Embryonic facial prominence (tissue), 1 donor: ENCODE measurements around the gene TDRD12.
"Not testable (repeated sequence)": the region's sequence is repeated elsewhere in the genome, so short reads cannot be mapped to it uniquely, and the experiment has no call there.

Source experiments
- DNase-seq: peaks from one replicate; pipeline ENCODE4 v3.0.0-alpha.2; 2016; ENCODE audit errors: extremely low spot score

TDRD12 gene

GRCh38 chr19:32829345-32829896 is 109.9 kb downstream of the TDRD12 start:
- DNase-seq: no peak

DNA sequence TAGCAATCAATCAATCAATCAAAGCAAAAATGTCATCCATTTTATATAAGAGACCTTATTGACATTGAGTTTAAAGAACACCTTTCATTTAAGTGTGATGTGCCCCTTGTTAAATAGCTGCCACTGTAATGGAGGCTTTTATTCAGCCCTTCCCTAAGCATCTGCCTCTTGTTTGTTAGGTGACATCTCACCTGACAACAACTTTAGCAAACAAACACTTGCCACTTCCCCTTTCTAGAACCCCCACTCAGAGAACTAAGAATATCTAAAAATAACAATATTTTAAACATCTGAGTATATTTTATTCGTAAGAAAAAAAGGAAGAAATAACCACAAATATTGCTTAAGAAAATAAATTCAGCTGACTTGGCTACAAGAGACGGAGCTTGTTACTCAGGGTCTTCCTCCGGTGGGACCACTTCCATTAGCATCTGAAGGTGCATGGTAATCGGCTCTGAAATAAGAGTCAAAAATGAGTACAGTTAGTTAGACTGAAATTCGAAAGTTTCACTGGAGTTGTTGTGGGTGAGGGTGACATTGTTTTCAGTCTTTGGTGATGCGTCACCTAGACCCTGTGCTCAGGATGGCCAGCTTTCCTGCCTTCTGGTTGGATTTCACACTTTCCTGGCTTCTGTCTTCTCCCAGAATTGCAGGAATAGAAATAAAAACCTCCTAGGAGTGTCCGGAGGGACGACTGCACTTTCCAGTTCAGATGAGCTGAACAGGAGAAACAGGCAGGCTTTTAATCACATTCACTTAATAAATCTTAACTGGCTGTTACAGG is 110.9 kb downstream of the TDRD12 start:
- DNase-seq: no peak

- DNase-seq: no peak
Observed at GRCh38 chr19:32831611-32832010, 112.0 kb downstream of the TDRD12 start.

- not testable (repeated sequence) for DNase-seq
Observed at GRCh38 chr19:32832094-32832493, 112.5 kb downstream of the TDRD12 start.

- not testable (repeated sequence) for DNase-seq
Observed at GRCh38 chr19:32832825-32833224, 113.3 kb downstream of the TDRD12 start.

DNA sequence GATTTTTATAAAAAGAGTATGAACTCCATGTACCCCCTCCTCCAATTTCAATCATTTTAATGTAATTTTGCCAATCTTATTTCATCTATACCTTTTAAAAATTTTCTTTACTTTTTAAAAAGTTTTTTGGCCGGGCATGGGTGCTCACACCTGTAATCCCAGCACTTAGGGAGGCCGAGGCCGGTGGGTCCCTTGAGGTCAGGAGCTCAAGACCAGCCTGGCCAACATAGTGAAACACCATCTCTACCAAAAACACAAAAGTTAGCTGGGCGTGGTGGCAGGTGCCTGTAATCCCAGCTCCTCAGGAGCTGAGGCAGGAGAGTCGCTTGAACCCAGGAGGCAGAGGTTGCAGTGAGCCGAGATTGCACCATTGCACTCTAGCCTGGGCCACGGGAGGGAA is 113.8 kb downstream of the TDRD12 start:
- not testable (repeated sequence) for DNase-seq

DNA sequence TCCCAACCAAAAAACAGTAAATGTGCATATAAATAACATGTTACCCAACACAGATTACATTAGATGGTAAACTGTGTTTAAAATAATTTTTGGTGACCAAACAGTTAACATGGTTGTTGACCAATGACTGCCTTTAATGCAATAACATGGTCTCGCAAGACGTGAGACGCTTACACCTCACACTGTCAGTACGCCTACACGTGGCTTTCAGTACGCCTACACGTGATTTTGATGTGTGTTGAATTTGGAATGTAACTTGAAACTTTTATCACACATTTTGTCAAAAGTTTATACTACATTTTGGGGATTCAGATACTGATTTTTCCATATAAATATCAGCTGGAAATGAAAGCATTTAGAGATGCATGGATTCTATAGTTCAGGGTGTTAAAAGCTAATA is 118.0 kb downstream of the TDRD12 start:
- no peak for DNase-seq

DNA sequence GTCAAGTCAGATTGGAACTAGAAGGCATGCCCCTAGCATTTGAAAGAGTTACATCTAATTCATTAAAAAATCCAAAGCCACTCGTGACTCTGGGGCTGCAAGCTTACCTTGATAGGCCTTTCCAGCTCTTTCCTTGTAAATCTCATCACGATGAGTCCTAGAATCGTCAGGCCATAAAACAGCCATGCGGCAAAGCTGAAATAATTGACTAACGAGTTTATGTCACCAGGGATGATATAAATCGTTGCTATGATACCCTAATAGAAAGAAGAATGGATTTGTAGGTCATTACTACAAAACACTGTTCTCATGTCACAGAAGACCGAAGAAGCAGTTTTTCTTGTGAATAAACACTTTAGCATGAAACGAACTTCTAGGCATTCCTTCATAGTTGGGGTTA is 122.5 kb downstream of the TDRD12 start:
- DNase-seq: no peak

GRCh38 chr19:32843716-32844245 is 124.2 kb downstream of the TDRD12 start:
- DNase-seq: no peak

- not testable (repeated sequence) for DNase-seq
Observed at GRCh38 chr19:32848035-32848434, 128.5 kb downstream of the TDRD12 start.

DNA sequence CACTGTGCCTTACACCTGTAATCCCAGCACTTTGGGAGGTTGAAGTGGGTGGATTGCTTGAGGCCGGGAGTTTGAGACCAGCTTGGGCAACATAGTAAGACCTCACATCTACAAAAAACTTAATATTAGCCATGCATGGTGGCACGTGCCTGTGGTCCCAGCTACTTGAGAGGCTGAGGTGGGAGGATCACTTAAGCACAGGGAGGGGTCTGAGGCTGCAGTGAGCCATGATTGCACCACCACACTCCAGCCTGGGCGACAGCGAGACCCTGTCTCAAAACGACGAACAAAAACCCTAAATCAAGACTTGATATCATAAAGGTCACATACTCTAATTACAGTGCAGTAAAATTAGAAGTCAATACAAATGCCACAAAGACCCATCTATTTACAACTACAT is 132.6 kb downstream of the TDRD12 start:
- DNase-seq: no peak

GRCh38 chr19:32856818-32857217 is 137.3 kb downstream of the TDRD12 start:
- not testable (repeated sequence) for DNase-seq

DNA sequence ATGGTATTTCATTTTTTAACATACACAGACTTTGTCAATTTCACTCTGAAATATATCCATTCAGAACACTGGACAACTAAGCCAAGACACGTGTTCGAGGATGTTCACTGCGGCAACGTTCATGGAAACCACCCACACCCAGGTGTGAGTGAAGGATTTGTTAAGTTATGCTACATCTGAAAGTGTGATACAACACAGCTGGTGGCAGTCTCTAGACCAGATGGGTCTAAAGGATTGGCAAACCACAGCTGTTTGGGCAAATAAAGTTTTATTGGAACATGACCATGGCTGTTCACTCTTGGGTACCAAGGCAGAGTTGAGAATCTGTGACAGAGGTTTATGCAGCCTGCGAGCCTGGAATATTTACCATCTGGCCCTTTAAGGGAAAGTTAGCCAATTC is 138.0 kb downstream of the TDRD12 start:
- no peak for DNase-seq

DNA sequence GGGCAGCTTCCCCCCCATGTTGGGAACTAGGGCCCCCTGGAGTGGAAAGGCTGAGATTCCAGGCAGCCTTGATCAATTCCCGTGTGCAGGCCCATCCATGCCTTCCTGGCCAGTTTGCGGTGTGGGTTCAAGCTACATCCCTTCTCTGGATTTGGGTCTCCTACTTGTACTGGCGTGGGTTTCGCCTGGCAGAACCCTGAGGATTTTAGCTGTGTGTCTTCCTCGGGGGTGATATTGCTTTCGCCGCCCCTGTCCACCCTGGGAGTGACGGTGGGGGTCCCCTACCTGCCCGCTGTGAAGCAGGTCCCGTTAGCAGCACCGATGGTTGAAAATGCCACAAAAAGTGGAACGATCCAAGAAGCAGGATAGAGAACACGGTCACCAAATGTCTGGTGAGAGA is 138.6 kb downstream of the TDRD12 start:
- no peak for DNase-seq

DNA sequence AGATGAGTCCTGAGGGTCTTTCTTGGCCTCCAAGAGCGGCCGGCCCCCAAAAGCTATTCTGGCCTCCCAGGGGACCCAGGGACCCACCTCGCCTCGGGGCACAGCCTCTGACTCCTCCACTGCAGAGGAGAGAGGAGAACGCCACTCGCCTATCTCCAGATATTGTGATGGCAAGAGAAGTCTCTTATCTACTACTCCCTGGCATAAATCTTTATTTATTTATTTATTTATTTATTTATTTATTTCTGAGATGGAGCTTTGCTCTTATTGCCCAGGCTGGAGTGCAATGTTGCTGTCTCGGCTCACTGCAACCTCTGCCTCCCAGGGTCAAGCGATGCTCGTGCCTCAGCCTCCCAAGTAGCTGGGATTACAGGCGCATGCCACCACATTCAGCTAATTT is 139.0 kb downstream of the TDRD12 start:
- DNase-seq: no peak

- DNase-seq: no peak
Observed at GRCh38 chr19:32859591-32859990, 140.0 kb downstream of the TDRD12 start.

GRCh38 chr19:32861596-32861995 is 142.0 kb downstream of the TDRD12 start:
- DNase-seq: no peak

GRCh38 chr19:32862173-32862572 is 142.6 kb downstream of the TDRD12 start:
- no peak for DNase-seq

DNA sequence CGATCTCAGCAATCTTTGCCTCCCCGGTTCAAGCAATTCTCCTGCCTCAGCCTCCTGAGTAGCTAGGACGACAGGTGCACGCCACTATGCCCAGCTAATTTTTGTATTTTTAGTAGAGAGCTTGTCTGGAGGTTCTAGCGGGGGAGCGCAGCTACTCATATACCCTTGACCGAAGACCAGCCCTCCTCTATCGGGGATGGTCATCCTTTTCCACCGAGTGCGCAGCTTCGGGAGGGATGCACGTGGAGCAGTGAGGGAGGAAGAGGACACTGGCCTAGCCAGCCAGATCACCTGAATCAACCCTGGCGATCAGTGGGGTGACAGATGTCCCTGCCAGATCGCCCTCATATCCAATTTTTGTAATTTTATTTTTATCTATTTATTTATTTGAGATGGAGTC is 143.2 kb downstream of the TDRD12 start:
- no peak for DNase-seq

DNA sequence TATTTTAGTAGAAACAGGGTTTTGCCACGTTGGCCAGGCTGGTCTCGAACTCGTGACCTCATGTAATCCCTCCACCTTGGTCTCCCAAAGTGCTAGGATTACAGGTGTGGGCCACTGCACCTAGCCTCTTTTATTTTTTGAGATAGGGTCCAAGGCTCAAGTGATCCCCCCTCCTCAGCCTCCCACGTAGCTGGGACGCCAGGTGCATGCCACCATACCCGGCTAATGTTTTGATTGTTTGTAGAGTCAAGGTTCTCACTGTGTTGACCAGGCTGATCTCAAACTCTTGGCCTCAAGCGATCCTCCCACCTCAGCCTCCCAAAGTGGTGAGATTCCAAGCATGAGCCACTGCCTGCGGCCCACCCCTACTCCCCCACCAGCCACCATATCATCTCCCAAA is 143.7 kb downstream of the TDRD12 start:
- no peak for DNase-seq

DNA sequence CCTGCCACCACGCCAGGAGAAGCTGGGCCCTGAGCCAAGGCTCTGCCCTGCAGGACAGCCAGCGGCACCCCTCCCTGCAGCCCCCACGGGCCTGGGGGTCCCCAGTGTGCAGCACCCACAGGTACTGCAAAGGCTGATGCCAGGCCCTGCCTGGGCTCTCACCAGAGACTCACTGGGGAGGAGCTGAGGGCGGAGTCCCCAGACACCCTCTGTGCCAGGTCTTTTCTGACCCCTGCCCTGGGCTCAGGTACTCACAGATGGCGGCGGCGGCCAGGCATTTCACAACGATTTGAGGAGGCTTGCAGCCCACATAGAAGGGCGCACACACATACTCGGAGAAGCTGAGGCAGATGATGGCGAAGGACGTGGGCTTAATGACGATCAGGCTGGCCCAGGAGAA is 144.3 kb downstream of the TDRD12 start:
- no peak for DNase-seq

- DNase-seq: no peak
Observed at GRCh38 chr19:32864318-32865007, 144.9 kb downstream of the TDRD12 start.

- DNase-seq: no peak
Observed at GRCh38 chr19:32865326-32865725, 145.8 kb downstream of the TDRD12 start.
